Activated gamma-delta T cell treated with Interleukin-2 at 50 U/mL for 16 hours (primary cell): ENCODE results near the gene TAX1BP3.

ENCODE experiments used
- DNase-seq: peaks from one replicate; pipeline ENCODE4 v3.0.0-alpha.2; 2020

The TAX1BP3 gene

GRCh38 chr17:3657874-3658783, 10.2 kb downstream of the TAX1BP3 start:
- DNase-seq = no peak

DNA sequence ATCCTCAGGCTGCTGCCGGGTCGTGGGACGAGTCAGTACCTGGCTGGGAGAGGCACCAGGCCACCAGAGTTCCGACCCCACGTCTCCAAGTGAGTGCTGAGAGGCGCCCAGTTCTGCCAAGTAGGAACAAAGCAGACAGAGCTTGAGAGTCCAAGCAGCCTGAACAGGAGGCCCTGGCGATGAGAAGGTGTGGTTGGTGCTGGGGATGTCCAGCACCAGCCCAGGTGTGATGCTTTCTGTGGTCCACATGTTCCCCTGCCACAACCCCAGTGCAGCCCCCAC, 10.8 kb downstream of the TAX1BP3 start:
- no peak for DNase-seq

- no peak for DNase-seq
Measured at GRCh38 chr17:3656755-3657587, 11.4 kb downstream of the TAX1BP3 start.

DNA sequence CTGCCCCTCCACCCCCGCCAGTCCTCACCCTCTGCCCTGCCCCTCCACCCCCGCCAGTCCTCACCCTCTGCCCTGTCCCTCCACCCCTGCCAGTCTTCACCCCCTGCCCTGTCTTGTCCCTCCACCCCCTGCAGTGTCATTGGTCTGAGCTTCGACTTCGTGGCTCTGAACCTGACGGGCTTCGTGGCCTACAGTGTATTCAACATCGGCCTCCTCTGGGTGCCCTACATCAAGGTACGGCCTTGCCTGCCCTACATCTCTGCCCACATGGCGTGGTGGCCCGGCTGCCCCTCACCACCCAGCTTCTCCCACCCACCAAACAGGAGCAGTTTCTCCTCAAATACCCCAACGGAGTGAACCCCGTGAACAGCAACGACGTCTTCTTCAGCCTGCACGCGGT, 12.0 kb downstream of the TAX1BP3 start:
- no peak for DNase-seq

DNA sequence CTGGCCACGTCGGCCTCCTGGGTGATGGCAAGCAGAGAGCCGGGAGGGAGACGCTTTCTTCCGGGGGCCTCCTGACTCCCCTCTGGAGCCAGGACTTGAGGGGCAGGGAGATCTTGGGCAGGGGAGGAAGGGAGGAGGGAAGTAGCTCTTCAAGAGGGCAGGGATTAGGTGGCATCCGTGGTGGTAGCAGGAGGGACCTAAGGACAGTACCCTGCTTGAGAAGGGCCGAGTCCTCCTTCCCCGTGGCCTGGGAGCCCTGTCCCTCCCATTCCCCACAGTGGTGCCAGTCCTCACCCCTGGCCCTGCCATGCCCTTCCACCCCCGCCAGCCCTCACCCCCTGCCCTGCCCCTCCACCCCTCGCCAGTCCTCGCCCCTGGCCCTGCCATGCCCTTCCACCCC, 12.6 kb downstream of the TAX1BP3 start:
- DNase-seq = no peak

DNA sequence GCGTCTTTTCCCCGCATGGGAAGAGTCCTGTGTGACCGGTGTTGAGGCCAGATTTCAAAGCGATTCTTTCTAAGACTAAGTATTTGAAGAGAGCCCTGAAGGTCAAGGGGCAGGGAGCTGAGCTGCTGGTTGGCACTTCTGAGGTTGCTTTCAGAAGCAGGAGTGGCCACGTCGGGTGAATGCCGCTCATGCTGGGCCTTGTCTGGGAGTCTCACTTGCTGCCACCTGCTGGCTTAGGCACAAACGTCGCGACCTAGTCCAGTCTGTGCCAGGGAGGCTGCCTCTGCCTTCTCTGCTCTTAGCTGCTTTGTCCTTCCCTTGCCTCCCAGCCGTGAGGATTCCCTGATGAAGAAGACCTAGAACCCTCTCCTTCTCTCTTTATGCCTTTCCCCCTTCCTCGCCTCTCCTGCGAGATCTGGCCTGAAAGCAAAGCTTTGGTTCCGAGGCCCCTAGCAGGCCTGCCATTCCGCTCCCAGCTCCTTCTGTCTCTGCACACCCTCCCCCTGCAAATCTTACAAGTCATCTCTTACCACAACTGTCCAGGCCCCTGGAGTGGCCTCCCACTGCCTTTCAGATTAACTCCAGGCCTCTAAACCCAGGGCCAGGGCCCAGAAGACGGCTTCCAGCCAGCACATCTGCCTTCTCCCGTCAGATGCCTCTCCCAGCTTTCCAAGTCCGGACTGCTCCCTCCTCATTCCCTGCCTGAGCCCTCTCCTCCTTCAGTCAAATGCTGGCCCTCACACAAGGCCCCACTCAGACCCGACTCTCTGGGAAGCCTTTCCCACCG, 20.4 kb downstream of the TAX1BP3 start:
- DNase-seq = no peak

DNA sequence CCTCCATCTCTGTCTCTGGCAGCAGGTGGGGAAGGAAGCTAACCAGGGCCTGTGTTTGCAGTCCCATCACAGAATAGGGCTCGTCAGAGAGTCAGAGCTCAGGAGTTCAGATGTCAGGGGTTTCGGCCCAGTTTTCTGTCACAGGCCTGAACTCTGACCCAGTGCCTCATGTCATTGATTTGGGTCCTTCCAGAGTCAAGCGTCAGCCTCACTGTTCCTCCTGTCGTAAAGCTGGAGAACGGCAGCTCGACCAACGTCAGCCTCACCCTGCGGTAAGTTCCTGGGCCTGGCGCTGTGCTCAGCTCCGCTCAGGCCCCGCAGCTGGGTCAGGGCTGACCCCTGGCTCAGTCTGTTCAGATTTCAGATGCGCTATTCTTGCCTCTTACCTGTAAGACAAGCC, 21.1 kb downstream of the TAX1BP3 start:
- DNase-seq = no peak

GRCh38 chr17:3645310-3645709, 23.1 kb downstream of the TAX1BP3 start:
- no peak for DNase-seq

- DNase-seq = no peak
Measured at GRCh38 chr17:3643889-3644349, 24.5 kb downstream of the TAX1BP3 start.

- DNase-seq = no peak
Measured at GRCh38 chr17:3641717-3642486, 26.5 kb downstream of the TAX1BP3 start.

GRCh38 chr17:3641014-3641413, 27.4 kb downstream of the TAX1BP3 start:
- no peak for DNase-seq

GRCh38 chr17:3639981-3640596, 28.3 kb downstream of the TAX1BP3 start:
- DNase-seq = no peak

- no peak for DNase-seq
Measured at GRCh38 chr17:3636908-3637373, 31.4 kb downstream of the TAX1BP3 start.

DNA sequence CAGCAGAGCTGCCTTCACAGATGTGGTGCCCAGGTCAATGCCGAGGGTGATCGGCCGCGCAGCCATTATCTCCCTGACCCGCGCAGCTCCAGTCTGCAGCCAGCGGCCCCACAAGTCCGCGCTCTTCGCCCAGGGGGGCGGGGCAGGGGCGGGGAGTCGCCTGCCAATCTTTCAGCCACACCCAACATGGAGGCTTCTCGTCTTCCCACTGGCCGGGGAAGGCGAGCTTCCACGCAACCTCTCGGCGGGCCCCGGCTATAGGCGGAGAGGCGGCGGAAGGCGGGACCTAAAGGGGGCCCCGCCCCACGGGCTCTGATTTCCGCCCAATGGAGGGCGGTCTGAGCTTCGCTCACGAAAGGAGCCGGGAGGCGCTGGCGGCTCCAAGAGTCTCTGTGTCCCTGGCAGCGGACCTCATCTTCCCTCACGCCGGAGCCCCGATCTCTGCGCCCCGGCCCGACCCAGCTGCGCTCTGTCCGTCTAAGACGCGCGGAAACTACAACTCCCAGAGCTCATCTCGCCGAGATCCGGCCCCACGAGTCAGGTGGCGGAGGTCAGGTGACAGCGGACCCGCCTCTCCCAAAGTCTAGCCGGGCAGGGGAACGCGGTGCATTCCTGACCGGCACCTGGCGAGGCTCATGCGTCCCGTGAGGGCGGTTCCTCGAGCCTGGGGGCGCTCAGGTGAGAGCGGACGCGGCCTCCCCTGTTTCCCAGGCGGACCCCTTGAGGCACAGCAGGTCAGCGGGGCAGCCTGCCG, 32.0 kb downstream of the TAX1BP3 start, which contains the start of the genes CTNS and SHPK:
Gene CTNS (plus strand): TSS at position 607 of the 754 bp plus-strand sequence. CDS start 3,447 bp downstream, outside the sequence.
Gene SHPK (minus strand): TSS at position 97 of the 754 bp plus-strand sequence. CDS start 31 bp downstream, at position 66.
- DNase-seq = peak; percentile 95

DNA sequence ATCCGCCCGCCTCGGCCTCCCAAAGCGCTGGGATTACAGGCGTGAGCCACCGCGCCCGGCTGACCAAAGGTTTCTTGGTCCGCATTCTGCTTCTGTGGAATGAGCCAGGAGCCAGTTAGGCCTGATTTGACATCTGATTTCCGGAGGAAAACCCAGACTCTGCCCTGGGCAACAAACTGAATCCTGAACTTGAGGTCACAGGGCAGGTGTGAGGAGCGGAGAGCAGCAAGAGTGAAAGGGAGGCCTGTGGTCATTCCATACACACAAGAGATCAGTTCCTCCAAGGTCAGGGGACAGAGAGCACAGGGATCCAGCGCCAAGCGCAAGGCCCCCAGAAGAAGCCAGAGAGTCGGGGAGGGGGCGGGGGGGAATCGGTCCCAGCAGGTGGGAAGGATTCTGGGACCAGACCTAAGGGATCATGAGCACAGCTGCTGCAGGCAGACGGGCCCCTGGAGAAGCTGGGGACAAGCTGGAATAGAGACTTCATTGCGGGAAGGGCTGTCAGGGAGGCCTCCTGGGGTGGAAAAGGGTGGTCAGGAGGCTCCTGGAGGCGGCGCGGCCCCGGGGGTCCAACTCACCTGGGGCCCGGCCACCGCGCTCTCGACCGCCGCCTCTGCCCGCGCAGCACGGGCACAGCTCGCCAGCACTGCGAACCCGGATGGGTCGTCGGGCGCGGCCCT, 32.8 kb downstream of the TAX1BP3 start:
- peak; percentile 10 for DNase-seq

- no peak for DNase-seq
Measured at GRCh38 chr17:3632287-3632686, 36.1 kb downstream of the TAX1BP3 start.

DNA sequence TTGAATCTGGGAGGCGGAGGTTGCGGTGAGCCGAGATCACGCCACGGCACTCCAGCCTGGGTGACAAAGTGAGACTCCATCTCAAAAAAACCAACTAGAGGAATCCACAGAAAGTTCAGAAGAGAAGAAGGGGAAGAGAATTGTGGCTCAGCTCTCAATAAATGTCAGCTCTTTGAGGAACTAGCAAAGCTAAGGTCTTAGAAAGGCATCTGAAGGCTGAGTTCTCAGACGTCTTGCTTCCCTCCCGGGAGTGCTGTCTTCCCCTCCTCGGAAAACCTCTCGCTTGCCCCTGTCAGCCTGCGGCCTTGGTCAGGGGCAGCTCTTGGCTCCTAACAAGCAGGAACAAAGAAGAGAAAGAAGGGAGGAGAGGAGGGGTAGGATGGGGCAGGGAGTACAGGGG, 37.6 kb downstream of the TAX1BP3 start:
- no peak for DNase-seq

DNA sequence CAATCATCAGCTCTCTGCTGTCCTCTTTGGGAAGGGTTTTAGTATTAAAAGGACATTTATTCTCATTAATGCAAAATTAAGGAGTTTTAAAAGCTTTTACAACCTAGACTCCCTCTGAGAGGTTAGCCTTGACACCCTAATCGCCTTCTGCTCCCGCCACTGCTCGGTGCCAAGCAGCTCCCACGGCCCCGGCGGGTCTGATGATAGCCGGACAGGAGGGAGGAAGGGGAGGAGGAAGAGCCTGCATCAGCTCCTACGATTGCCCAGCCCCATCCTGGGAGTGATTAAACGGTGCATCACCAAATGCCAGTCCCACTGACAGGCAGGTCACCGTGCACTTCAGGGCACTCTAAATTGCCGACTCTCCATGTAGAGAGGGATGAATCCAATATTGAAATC, 40.6 kb downstream of the TAX1BP3 start:
- no peak for DNase-seq

DNA sequence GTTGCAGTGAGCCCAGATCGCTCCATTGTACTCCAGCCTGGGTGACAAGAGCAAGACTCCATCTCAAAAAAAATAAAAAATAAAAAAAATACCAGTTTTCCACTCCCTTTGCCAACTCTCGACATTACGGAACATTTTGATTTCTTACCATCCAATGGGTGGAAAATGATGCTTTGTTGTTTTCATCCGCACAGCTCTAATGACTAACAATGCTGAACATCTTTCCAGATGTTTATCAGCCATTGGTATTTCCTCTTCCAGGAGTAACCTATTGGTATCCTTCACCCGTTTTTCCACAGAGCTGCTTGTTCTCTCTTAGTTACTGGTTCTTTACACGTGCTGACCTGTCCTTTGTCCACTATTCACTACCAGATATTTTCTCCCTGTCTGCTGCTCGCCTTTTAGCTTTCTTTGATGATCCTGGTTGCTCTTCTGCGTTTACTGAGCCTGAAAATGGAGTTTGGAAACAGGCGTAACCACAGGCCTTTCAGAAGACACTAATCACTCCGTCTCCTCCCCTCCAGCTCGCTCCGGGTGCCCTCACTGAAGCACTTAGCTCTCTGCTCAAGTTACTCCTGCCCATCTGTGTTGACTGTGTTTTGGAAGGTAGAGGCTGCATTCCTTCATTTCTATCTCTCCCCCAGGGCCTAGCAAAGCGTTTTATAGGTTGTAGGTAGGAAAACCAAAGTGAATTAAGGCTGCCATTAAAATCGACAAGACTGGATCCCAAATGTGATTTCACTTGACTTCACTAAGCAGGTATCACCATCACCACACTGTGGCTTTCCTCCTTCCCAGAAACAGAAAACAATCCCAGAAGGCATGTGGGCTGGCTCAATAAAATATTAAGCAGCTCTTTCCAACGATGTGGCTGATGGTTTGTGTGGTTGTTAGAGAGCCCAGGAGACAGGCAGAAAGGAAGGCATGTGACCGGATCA, 41.3 kb downstream of the TAX1BP3 start:
- DNase-seq = no peak
